ENCODE data around the gene ATP1A1.

ATP1A1 gene

DNA sequence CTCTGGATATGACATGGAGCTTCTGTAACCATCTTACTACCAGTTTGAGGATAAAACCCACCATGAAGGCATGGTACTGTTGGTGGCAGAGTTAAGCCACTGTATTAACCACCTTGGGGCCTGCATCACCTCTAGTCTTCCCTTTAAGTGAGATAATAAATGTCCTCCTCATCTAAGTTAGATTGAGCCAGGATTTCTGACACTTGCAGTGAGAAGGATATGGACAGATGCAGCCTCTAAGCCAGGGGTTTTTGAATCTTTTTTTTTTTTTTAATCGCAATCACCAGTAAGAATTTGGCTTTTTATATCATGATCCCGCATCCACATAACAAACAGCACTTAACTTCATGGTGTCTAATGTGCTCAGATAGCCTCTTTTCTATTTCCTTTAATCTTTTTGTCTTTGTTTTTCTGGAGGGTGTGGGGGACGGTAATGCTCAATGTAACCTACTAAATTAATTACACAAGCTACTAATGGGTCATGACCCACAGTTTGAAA lies 42.2 kb downstream of the ATP1A1 start:
- DNase-seq (ENCODE audit: low spot score): no peak

DNA sequence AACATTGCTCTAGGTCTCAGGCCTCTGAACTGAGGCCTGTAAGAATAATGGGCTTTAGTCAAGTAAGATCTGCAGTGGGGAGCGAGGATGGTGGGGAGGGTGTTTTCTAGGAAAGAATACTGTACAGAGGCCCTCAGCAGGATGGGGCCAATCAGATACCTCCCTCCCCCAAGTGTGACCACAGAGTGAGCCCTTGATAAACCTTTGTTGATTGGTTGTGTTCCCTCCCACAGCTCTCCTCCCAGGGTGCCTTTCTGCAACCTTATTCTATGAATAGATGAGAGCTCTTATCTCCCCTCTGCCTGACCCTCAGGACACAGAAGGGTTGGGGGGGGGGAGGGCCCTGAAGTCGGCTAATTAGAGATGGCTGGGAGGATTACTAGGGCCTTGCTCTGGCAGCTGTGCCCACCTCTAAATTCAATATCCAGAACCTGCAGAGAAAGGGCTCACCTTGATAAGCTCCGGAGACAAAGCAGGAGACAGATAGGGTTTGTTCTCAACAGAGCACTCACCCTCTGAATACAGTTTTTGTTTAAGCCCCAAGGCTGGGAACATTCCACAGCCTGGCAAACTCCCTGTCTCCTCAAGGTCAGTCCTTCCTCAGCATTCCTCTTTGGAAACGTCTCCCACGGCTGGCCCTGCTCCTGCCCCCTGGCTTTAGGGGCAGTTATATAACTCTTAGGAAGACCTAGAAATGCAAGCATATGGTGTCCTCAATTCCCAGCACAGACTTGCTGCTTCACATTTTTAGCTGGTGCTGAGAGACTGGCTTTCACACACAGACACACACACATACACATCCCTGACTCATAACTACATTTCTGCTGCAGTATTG lies 42.9 kb downstream of the ATP1A1 start:
- no peak for DNase-seq (ENCODE audit: low spot score)

DNA sequence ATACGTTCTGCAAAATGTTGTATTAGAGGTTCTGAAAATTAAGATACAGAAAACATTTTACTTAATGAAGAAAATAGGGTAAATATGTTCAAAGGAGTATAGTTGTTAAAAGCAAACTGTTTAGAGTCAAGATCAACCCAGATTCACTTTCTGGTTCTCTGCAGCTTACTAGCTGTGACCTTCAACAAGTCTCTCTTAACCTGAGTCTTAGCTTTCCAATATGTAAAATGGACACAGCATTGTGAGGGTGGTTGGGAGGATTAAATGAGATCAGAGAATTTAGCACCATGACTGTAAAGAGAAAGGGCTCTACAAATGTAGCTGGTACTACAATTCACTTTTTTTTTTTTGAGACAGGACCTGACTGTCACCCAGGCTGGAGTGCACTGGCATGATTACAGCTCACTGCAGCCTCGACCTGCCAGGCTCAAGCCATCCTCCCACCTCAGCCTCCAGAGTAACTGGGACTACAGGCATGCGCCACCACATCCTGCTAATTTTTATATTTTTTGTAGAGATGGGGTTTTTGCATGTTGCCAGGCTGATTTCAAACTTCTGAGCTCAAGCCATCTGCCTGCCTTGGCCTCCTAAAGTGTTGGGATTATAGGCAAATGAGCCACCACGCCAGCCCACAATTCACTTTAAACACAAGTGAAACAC lies 43.9 kb downstream of the ATP1A1 start:
- no peak for DNase-seq (ENCODE audit: low spot score)

DNA sequence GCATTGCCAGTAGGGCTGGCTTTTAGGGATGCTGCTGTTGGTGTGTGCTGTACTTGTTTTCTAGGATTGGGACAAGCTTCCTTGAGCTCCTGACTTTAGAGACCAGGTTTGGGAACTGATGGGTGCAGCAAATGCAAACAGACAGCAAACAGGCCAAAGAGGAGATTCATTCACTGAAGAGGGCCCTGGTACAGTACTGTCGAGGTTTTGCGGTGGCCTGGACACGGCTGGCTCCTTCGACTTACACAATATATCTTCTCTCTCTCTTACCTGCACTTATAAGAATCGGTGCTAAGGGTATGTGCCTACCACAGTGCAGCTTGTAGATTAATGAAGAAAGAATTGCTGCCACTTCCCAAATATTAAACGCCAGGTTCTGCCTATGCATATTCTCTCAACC lies 44.6 kb downstream of the ATP1A1 start:
- no peak for DNase-seq (ENCODE audit: low spot score)

DNA sequence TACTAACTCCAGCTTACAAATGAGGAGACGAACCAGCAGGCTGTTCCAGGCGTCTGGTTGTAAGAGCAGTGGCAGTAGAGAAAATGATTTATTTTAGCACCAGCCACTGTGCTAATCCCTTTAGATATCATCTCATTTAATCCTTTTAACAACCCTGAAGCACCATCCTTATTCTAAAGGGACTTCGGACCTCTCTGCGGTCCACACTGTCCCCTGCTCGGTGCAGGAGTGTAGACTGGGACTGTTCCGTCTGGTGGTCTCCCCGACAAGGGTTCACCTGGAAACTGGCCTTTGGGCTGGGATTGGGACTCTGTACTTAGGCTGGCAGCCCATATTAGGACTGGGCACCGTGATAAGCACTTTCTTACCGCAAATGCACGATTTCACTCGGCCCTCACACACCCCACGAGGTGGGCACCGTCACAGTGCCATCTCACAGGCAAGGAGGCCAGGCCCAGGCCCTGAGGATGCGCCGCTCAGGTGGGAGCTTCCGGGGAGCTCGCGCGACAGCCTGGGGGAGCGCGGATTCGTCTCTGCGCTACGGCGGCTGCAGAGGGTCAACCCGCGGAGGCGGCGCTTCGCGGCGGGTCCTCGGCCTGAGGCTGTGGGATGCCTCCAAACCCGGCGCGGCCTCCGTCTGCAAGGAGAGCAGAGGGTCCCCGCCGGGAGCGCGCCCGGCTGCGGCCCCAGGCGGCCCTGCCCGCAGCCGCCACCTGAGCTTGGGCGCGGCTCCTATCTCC lies 45.2 kb downstream of the ATP1A1 start:
- peak; percentile 86 for DNase-seq (ENCODE audit: low spot score)

DNA sequence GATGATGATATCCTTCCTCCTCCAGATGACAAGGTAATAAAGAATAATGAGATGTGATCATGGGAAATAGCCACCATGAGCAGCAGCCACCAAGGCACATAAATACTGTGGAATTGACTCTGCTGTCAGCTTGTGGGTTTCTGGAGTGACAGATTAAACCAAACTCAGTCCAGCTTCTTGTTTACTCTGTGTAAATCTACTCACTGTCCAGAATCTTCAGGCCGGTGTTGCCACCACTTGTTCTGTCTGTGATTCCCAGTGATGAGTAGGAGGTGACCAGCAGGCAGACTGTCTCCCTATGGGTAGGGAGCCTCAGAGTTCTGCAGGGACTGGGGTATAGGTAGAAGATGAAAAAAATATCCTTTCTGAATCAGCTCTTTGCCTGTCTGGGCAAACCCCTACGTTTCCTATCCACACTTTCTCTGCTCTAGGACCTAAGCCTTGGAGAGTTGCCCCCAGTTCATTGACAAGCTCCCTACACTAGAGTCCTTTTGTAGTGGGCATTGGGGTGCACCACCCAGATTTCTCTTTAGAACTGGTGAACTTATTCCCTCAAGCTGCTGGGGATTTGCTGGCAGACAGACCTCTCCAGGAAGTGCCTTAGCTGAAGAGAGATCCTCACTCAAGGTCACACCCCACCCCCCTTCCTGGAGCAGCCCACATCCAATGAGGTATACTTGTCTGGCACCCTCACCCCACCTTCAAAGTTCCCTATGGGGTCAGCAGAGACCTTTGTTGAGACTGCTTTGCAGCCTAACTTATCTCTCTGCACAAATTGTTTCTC lies 47.6 kb downstream of the ATP1A1 start:
- DNase-seq (ENCODE audit: low spot score): no peak

DNA sequence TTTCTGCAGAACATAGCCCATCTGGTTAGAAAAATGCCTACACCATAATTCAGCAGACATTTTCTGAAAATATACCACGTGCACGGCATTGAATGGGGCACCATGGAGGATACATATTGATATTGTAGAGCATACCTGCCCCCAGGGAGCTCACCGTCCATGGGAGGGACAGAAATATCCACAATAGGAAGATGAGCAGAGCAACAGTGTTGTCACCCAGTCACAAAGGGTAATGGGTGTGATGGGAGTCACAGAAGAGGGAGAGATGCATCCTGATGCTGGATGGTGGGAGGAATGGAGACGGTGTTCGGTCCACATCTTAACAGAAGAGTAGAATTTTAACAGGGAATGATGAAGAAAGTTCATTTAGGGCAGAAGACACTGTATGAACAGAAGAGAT lies 51.4 kb downstream of the ATP1A1 start:
- no peak for DNase-seq (ENCODE audit: low spot score)

DNA sequence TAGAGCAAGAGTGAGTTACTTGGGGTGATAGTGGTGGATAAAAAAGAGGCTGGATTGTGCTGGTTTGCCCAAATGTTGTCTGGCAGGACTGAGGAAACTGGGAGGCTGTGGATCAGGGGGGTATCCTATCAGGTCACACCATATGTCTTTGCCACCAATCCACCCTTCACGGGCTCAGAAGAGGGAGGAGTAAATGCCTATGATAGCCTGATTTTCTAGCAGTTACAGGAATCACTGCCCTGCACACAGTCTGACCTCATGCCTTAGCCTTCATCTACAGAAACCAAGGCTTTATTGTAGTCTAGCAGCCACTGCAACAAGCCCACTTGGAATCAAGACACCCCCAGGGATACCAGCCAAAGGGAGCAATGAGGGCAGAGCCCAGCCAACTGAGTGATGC lies 51.8 kb downstream of the ATP1A1 start:
- no peak for DNase-seq (ENCODE audit: low spot score)

DNA sequence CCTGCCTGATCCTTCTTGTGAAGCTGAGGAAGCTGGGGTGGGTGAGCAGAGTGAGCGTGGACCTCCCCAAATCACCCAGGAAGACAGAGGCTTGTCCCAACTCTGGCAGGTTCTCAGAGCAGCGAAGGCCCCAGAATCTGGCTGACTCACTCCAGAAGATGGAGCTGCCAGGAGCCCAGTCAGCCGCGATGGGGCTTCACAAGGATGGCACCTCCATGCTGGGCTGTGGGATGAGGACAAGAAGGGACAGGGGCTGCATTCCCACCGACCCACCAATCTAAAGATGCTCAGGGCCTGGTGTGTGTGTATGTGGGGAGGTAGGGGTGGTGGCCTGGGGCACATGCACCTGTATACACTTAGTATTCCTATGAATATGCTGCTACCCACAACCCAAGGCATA lies 52.9 kb downstream of the ATP1A1 start:
- no peak for DNase-seq (ENCODE audit: low spot score)

DNA sequence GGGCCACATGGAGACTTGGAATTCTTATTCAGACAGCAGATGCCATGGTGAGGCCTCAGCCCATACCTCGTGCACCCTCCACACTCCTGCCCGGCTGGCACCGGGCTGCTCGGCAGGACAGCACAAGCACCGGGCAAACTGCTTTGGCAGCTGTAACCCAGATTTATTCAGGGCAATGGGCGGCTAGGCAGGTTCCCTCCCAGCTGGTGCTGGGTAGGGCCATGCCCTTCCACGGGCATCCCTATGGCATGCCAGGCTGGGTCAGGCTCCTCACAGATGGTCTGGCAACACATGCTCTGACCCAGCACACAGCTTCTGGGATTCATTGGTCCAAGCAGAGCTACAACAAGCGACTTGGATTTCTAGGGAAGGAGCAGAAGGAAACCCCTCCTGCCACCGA lies 53.4 kb downstream of the ATP1A1 start:
- DNase-seq (ENCODE audit: low spot score): no peak

DNA sequence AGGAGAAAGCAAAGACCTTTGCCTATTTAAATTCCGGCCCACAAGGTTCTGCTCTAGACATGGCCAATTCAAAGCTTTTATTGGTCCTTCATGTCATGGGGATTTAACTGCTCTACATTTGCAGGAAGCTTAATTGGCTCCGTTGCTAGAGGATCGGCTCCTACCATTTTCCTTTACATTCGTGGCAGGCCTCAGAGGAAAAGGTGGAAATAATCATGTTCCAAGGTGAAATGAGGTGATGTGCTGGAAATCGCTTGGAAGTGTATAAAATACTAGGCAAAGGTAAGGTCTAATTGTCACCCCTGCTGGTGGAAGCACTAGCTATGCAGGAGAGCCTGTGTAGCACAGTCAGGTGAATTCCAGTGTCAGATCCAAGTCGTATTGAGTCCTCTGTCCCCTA lies 55.5 kb downstream of the ATP1A1 start:
- no peak for DNase-seq (ENCODE audit: low spot score)

DNA sequence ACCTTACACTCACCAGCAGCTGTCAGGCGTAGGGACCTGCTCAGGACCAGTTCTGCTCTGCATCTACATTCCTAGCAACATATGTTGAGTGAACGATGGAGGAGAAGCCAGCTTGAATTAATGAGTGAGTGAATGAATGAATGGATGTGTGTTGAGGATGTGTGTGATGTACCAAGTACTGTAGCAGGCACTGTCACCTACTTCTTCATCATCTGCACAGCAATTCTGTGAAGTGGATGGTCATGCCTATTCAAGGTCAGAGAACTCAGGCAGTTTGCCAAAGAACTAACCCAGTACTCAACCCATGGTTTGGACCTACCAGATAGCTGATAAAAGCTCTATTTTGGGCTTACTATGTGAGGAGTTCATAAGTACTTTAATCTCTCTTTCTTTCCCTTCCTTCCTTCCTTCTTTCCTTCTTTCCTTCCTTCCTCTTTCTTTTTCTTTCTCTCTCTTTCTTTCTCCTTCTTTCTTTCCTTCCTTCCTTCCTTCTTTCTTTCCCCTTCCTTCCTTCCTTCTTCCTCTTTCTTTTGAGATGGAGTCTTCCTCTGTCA lies 56.9 kb downstream of the ATP1A1 start:
- no peak for DNase-seq (ENCODE audit: low spot score)

DNA sequence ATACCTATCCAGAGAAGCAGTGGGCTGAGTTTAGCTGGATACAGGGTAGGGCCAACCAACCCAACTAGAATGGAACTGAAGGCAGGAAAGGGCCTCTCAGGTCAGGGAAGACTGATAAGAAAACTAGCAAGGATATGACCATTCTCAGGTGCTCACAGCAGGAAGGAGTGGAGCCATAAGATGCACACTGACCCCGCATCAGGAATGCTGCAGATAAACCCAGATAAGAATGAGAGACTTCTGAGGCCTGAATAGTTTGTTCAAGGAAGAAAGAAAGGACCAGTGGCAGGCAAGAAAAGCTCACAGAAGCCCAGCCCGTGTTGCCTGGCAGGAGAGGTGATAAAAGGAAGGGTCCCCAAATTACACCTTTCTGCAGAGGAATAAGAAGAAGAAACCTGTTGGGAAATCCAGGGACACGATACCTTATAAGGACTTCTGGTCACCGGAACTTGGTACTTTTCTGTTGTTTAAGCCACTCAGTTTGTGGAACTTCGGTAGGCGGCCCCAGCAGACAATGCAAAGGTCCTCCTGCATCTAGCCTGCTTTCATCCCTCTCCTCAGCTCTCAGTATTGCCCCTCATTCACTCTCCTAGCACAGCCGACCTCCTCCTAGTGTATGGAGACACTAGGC lies 58.9 kb downstream of the ATP1A1 start:
- no peak for DNase-seq (ENCODE audit: low spot score)

DNA sequence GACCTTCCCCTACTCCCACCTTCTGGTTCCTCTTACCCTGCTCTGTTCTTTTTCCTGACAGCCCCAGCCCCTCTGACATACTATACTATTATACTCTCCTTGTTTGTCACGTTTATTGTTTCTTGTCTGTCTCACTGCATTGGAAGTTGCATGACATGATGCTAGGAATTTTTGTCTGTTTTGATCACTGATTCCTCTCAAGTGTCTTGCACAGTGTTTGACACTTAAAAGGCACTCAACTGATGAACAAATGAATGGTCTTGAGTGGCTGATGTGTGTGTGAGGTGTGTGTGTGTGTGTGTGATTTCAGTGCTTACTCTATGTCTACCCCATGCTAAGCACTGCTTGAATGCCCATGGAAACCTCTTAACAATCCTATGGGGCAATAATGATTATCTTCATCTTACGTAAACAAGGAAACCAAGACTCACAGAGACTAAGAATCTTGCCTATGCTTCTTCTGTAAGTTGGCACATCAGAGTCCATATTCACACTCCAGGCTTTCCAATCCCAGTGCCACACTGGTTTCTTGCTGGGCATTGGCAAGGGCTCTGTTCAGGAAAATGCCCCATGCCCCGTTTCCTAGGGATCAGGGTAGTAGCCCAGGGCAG lies 59.7 kb downstream of the ATP1A1 start:
- no peak for DNase-seq (ENCODE audit: low spot score)

DNA sequence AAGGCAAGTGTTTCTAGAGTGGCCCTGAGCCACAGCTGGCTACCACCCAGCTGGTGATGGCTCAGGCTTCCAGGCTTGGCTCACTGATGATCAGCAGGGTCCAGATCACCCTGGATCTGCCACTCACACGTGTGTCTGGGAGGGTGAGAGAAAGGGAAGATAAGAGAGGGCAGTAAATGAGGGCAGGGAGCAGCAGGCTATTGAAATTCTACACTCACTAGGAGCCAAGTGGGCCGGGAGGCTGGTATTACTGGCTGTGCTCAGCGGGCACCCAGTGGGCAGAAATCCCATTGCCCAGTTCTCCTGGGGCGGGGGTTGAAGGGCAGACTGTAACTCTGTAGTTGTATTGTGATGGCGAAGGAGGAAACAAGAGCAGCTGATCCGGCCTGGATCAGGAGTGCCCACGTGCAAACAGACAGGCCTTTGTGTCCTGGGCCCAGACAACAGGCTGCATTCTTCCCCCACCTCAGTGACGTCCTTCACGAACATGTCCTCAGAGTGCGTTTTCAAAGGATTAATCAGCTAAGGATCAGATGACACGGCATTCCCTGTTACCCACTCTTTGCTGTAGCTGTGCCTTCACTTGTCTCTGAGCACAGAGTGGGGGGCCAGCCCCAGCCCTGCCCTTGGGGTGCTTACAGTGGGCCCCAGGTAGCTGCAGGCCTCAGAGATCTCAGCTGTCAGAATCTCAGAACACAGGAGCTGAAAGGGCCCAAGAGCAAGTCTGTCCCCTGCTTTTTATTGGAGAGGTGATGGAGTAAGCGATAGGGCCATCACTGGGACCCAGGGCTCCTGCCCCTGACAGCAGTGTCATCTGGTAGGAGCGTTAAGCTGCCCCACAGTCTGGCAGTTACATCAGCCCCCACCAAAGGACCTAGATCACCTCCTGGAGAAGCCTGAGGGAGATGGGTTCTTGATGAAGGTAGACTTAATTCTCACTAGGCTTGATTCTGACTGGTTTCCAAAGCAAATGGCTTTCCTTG lies 60.5 kb downstream of the ATP1A1 start:
- DNase-seq (ENCODE audit: low spot score): no peak

DNA sequence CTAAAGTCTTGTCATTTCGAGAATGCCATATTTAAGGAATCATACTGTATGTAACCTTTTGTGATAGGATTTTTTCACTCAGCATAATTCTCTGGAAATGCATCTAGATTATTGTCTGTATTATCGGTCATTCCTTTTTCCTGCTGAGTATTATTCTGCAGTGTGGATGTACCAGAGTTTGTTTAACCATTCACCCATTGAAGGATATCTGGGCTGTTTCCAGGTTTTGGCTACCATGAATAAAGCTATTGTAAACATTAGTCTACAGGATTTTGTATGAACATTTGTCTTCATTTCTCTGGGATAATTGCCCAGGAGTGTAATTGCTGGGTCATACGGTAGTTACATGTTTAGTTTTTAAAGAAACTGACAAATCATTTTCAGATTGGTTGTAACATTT lies 61.8 kb downstream of the ATP1A1 start:
- no peak for DNase-seq (ENCODE audit: low spot score)

DNA sequence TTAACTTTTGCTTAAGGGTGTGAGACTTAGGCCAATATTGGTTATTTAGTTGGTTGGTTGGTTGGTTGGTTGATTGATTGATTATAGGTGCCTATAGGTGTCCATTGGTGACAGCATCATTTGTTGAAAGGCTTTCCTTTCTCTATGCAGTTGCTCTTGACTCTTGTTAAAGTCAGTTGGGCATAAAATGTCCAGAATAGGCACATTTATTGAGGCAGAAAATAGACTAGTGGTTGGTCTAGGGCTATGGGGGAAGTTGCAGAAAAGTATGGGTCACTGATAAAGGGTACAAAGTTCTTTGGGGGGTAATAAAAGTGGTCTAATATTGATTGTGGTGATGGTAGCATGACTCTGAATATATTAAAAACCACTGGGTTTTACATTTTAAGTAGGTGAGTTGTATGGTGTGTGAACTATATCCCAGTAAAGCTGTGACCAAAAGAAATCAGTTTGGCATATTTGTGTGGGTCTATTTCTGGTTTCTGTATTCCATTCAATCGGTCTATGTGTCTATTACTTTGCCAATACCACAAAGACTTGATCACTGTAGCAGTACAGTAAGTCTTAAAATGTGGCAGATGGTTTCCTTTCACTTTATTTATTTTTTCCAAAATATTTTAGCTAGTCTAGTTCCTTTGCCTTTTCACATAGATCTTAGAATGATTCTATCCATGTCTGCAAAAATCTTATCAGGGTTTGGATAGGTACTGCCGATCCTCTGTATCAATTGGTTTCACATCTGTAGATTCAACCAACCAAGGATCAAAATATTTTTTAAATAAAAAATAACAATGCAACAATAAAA lies 63.0 kb downstream of the ATP1A1 start:
- no peak for DNase-seq (ENCODE audit: low spot score)

DNA sequence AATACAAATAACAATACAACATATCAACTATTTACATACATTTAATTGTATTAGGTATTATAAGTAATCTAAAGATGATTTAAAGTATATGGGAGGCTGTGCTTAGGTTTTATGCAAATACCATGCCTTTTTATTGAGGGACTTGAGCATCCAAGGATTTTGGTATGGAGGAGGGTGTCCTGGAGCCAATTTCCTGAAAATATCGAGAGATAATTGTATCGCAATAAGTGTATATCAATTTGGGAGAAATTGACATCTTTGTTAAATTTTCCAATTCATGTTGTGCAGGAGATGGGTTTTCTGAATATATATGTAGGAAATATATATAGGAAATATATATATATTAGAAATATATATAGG lies 63.5 kb downstream of the ATP1A1 start:
- no peak for DNase-seq (ENCODE audit: low spot score)

DNA sequence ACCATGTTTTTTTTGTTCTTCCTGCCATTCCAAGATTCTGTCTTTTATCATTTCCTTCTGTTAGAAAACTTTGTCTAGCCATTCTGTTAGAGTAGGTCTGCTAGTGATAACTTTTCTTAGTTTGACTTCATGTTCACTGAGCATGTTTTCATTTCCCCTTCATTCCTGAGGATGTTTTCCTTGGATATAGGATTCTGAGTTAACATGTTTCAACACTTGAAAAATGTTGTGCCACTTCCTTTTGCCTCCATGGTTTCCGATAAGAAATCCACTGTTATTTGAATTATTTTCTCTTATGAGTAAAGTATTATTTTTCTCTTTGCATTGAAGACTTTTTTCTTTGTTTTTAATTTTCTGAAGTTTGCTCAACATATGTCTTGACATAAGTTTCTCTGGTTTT lies 66.7 kb downstream of the ATP1A1 start:
- no peak for DNase-seq (ENCODE audit: low spot score)

Measured in CD4-positive, alpha-beta T cell treated with Interleukin-6 at 100 ng/mL for 8 hours (primary cell).